Activated T-cell treated with anti-CD3 and anti-CD28 coated beads, Interleukin-2, amount 50 U/mL, for 24 hours (primary cell): ENCODE results near the gene C2CD3.
"Not testable (repeated sequence)": the region's sequence is repeated elsewhere in the genome, so short reads cannot be mapped to it uniquely, and the experiment has no call there.

Experiments
- DNase-seq: peaks from one replicate; pipeline ENCODE4 v3.0.0-alpha.2; 2020
- H3K27ac Mint-ChIP-seq: 2 replicates; pipeline ENCODE4 v1.8.0; 2020; ENCODE audit warnings: mild to moderate bottlenecking, mixed read lengths
- H3K27me3 Mint-ChIP-seq: 2 replicates; pipeline ENCODE4 v1.8.0; 2020; ENCODE audit warnings: mixed read lengths
- H3K36me3 Mint-ChIP-seq: 2 replicates; pipeline ENCODE4 v1.8.0; 2020; ENCODE audit warnings: low read depth, mixed read lengths
- H3K4me1 Mint-ChIP-seq: 2 replicates; pipeline ENCODE4 v1.8.0; 2020; ENCODE audit warnings: low read depth, mixed read lengths
- H3K4me3 Mint-ChIP-seq: 2 replicates; pipeline ENCODE4 v1.8.0; 2020; ENCODE audit warnings: mild to moderate bottlenecking, moderate library complexity, mixed read lengths
- H3K9me3 Mint-ChIP-seq: 2 replicates; pipeline ENCODE4 v1.8.0; 2020; ENCODE audit warnings: mixed read lengths

The C2CD3 gene

DNA sequence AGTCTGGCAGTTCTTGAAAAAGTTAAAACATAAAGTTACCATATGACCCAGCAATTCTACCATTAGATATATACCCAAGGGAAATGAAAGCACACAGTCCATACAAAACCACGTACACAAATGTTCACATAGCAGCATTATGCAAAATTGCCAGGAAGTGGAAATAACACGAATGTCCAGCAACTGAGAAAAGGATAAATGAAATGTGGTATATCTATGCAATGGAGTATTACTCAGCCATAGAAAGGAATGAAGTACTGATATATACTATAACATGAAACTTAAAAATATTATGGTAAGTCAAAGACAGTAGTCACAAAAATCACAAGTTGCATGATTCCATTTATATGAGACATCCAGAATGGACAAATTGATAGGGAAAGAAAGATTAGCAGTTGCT is 57.9 kb downstream of the C2CD3 start:
- no peak overlapping the region for H3K27ac Mint-ChIP-seq
- no peaks in the 10 kb centered on the region for H3K27me3 Mint-ChIP-seq
- no peaks in the 10 kb centered on the region for H3K9me3 Mint-ChIP-seq
- no peaks in the 10 kb centered on the region for H3K4me1 Mint-ChIP-seq
- no peak overlapping the region for H3K4me3 Mint-ChIP-seq
- H3K36me3 Mint-ChIP-seq, result peaks cover 77% of the 10 kb centered on the region
- DNase-seq, result no peak

DNA sequence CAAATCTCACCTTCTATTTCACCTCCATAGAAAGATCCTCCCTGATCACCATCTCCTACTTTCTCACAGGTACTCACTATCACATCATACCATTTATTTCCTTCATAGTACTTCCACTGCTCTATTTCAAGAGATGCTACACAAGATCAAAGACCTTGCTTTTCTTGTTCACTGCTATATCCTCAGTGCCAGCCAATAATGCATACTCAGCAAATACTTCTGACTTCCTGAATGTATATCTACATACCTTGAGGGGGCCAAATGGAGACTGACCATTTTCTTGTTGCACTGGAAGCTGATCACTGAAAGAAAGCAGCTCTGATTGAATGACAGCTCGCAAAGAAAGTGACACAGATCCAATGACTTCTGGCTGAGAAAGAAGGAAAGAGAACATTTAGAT is 64.7 kb downstream of the C2CD3 start:
- no peak overlapping the region for H3K4me3 Mint-ChIP-seq
- H3K9me3 Mint-ChIP-seq, result no peaks in the 10 kb centered on the region
- no peaks in the 10 kb centered on the region for H3K4me1 Mint-ChIP-seq
- no peak overlapping the region for H3K27ac Mint-ChIP-seq
- peaks cover 77% of the 10 kb centered on the region for H3K36me3 Mint-ChIP-seq
- H3K27me3 Mint-ChIP-seq, result no peaks in the 10 kb centered on the region
- no peak for DNase-seq

DNA sequence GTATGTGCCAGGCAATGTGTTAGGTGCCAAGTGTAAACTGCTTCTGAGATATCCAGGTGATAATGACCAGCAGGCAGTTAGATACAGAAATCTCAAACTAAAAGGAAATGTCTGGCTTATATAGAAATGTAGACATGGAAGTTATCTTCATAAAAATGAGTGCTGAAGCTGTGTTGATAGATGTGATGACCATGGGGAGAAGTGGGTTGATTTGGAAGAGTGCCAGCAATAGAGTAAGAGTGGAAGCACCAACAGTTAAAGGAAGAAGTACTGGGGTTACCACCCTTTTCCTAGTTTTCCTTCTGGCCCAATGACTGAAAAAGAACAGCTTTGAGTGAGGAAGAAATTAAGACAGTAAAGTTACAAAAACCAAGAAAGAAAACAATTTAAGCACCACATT is 68.5 kb downstream of the C2CD3 start:
- no peak overlapping the region for H3K4me3 Mint-ChIP-seq
- no peak overlapping the region for H3K27ac Mint-ChIP-seq
- H3K36me3 Mint-ChIP-seq, result peaks cover 86% of the 10 kb centered on the region
- H3K27me3 Mint-ChIP-seq, result no peaks in the 10 kb centered on the region
- no peak for DNase-seq
- peaks cover 4% of the 10 kb centered on the region for H3K4me1 Mint-ChIP-seq
- no peaks in the 10 kb centered on the region for H3K9me3 Mint-ChIP-seq

DNA sequence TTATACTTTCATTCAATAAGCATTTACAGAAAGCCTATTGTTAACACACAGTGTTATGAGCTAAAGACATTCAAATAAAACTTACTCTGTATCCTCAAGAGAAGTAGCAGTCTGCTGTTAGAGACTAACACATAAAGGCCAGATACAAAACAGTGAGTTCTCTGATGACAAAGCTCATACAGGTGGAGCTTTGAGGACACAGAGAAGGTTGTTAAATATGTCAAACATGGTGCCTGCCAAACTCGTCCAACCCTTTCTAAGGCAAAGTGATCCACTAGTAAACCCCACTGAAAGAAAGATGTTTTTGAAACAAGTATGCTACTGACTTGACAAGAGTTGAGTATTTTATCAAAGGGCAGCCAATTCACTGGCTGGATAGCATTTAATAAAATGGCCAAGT is 70.1 kb downstream of the C2CD3 start:
- Mint-ChIP-seq H3K27ac (no peak overlapping the region), H3K4me1 (peaks cover 4% of the 10 kb centered on the region), H3K27me3 (no peaks in the 10 kb centered on the region), H3K4me3 (no peak overlapping the region), H3K9me3 (no peaks in the 10 kb centered on the region), H3K36me3 (peaks cover 94% of the 10 kb centered on the region)
- no peak for DNase-seq

DNA sequence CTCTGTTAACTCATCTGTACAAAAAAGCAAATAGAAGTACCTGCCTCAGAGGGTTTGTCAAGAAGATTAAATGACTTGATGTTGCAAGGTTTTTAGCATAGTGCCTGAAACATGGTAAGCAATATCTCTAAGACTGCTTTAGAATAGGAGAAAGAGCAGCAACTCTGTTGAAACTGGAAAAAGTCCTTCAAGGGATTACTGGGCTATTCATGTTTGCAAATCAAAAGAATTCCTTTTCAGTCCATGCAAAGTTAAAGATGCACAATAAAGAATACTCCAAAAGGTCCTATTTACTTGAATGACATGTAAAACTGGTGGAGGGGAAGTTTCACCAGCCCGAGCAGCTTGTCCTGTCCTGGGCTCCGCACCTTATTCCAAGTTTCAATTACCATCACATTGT is 70.6 kb downstream of the C2CD3 start:
- peaks cover 94% of the 10 kb centered on the region for H3K36me3 Mint-ChIP-seq

DNA sequence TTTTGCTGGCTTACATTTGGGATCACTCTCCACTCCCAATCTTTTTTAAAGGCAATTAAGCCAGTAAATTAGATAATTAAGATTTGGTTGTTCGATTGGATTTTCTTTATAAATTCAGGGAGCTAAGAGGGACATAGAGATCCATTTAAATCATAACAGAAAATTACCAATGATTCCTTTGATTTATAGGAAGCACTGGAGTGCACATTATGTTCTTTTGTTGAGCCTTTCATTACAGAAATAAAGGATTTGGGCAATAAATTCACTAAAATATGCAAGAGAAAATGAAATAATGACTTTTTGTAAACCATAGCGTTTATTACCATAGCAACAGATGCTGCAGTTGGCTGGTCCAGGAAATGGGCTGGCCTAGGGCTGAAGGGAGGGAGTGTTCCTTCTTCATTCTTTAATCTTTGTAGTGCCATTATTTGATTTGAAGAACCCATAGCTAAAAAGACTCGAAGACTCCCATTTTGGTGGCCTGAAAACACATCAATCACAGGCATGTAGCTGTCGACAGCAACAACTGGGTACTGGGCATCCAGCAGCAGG is 73.0 kb downstream of the C2CD3 start:
- Mint-ChIP-seq H3K27ac (no peak overlapping the region), H3K36me3 (peaks cover 92% of the 10 kb centered on the region), H3K9me3 (no peaks in the 10 kb centered on the region), H3K27me3 (no peaks in the 10 kb centered on the region), H3K4me3 (no peak overlapping the region), H3K4me1 (peaks cover 4% of the 10 kb centered on the region)
- no peak for DNase-seq

More for the DNA sequence above, 70.6 kb downstream of the C2CD3 start:
- no peaks in the 10 kb centered on the region for H3K9me3 Mint-ChIP-seq
- no peak overlapping the region for H3K27ac Mint-ChIP-seq
- no peaks in the 10 kb centered on the region for H3K27me3 Mint-ChIP-seq
- no peak overlapping the region for H3K4me3 Mint-ChIP-seq
- peaks cover 4% of the 10 kb centered on the region for H3K4me1 Mint-ChIP-seq
- DNase-seq, result no peak

DNA sequence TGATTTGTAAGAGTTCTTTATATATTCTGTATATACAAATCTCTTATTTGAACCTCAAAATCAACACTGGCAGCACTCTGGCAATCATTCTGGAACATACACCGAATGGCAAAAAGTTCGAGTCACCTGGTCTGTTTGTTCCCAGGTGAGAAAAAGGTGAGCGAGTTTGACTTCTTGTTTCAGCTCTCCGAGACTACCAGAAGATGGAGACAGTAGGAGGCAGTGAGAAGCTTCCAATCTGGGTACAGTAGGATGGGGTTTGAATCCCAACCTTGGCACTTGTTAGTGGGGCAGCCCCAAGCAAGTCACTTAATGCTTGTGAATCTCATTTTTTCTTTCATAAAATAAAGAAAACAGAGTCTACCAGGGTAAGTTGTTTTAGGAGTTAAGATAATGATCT is 76.4 kb downstream of the C2CD3 start:
- Mint-ChIP-seq H3K4me1 (peaks cover 4% of the 10 kb centered on the region), H3K36me3 (peaks cover 68% of the 10 kb centered on the region), H3K27me3 (no peaks in the 10 kb centered on the region), H3K4me3 (no peak overlapping the region), H3K9me3 (no peaks in the 10 kb centered on the region), H3K27ac (no peak overlapping the region)
- no peak for DNase-seq

DNA sequence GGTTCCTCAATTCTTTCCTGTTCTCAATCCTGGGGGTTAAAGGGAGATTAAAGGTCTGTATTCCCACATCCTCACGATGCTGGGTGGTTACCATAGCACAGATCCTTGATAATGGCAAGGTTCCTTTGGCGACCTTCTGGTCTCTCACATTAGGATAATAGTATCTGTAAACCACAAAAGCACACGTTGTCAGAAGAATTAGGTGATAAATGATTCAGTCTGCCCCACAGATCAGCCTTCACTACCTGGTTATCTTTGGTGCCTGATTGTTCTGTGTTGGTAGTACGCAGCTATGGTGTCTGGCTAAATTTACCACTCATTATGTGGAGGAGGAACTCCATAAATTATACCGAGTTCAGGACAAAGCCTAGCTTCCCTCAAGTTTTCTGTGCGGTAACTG is 78.4 kb downstream of the C2CD3 start:
- H3K4me3 Mint-ChIP-seq, result no peak overlapping the region
- no peaks in the 10 kb centered on the region for H3K27me3 Mint-ChIP-seq
- DNase-seq, result no peak
- peaks cover 61% of the 10 kb centered on the region for H3K36me3 Mint-ChIP-seq
- H3K27ac Mint-ChIP-seq, result no peak overlapping the region
- H3K4me1 Mint-ChIP-seq, result no peaks in the 10 kb centered on the region
- no peaks in the 10 kb centered on the region for H3K9me3 Mint-ChIP-seq

DNA sequence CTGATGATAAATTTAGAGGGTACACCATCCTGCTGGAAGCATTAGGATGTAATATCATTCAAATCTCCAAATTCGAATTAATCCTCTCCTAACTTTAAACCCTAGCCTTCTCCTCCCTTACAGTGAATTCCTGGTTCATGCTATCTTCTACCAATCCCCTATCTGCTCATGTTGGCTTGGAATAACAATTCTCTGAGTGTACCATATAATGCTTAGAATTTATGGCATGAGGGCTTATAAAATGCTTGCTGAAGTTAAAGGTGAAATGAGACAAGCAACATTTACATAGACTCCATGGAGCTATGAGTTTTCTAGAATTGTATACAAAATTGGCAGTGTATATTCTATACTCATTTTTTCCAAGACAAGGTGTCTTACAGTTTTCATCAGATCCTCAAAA is 79.3 kb downstream of the C2CD3 start:
- H3K36me3 Mint-ChIP-seq, result peaks cover 59% of the 10 kb centered on the region
- no peaks in the 10 kb centered on the region for H3K4me1 Mint-ChIP-seq
- DNase-seq, result no peak
- H3K4me3 Mint-ChIP-seq, result no peak overlapping the region
- no peaks in the 10 kb centered on the region for H3K9me3 Mint-ChIP-seq
- H3K27ac Mint-ChIP-seq, result no peak overlapping the region
- no peaks in the 10 kb centered on the region for H3K27me3 Mint-ChIP-seq

DNA sequence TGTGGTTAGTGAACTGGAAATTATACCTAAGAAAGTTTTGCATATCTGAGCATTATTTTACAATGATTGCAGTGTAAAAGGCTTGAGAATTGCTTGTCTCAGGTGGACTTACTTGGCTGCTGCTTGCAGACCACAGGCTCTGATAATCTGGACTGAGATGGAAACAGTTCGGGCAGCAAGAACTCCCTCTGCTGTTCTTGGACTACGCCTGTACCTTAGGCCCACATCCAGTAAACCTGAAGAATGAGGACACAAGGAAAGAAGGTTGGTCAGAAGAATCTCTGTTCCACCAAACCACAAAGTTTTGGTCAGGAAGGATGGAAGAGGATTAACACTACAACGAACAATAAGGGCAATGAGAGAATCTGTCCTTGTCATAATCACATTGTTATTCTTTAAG is 80.1 kb downstream of the C2CD3 start:
- peaks cover 60% of the 10 kb centered on the region for H3K36me3 Mint-ChIP-seq
- no peaks in the 10 kb centered on the region for H3K27me3 Mint-ChIP-seq
- H3K9me3 Mint-ChIP-seq, result no peaks in the 10 kb centered on the region
- H3K4me1 Mint-ChIP-seq, result no peaks in the 10 kb centered on the region
- H3K4me3 Mint-ChIP-seq, result no peak overlapping the region
- no peak for DNase-seq
- H3K27ac Mint-ChIP-seq, result no peak overlapping the region

DNA sequence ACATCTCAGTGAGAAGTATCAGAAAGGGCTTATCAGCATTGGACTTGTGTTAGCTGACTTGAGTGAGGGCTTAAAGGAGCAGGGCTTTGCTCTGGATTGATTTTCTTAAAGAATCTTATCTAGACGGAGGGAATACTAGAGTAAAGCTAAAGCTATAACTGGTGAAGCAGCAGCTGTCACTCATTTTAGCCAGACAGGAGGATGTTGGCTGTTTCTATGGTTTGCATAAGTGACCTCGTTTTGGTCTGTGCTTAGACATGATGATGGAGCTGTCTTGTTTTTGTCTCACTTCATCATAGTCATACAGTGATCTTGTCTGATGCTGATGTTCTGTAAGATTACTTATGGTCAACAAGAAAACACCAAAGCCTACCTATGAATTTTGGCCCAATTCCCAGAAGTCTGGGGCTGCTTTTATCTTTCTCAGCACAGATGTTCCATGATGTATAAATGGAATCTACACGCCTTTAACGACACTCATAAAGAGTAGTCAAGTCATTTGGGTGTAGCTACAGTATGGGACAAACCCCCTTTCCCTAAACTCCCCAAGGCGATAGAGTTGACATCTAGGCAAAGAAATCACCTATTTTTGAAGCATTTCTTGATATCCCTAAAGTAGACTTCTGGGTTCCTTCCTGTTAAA is 84.4 kb downstream of the C2CD3 start:
- Mint-ChIP-seq H3K4me1 (no peaks in the 10 kb centered on the region), H3K9me3 (no peaks in the 10 kb centered on the region), H3K4me3 (no peak overlapping the region), H3K36me3 (peaks cover 69% of the 10 kb centered on the region), H3K27ac (no peak overlapping the region), H3K27me3 (no peaks in the 10 kb centered on the region)
- DNase-seq, result no peak

DNA sequence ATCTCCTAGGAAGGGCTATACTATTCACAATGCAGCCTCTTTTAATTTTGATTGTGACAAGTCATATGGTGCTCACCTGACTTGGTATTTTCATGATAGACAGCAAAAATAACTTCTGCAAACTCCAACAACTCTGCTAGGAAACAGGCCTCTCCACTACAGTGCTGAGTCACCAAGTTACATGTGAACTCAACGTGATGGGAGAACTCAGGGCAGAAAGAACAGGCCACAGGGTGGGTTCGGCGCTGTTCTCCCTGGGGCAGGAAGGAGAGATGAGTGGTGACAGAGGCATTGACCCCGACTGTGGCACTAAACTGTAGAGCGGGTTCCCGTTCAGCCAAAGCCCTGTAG is 85.3 kb downstream of the C2CD3 start:
- no peaks in the 10 kb centered on the region for H3K9me3 Mint-ChIP-seq
- no peak for DNase-seq
- peaks cover 77% of the 10 kb centered on the region for H3K36me3 Mint-ChIP-seq
- no peaks in the 10 kb centered on the region for H3K4me1 Mint-ChIP-seq
- no peak overlapping the region for H3K4me3 Mint-ChIP-seq
- no peaks in the 10 kb centered on the region for H3K27me3 Mint-ChIP-seq
- H3K27ac Mint-ChIP-seq, result peak overlapping the region; percentile 11

DNA sequence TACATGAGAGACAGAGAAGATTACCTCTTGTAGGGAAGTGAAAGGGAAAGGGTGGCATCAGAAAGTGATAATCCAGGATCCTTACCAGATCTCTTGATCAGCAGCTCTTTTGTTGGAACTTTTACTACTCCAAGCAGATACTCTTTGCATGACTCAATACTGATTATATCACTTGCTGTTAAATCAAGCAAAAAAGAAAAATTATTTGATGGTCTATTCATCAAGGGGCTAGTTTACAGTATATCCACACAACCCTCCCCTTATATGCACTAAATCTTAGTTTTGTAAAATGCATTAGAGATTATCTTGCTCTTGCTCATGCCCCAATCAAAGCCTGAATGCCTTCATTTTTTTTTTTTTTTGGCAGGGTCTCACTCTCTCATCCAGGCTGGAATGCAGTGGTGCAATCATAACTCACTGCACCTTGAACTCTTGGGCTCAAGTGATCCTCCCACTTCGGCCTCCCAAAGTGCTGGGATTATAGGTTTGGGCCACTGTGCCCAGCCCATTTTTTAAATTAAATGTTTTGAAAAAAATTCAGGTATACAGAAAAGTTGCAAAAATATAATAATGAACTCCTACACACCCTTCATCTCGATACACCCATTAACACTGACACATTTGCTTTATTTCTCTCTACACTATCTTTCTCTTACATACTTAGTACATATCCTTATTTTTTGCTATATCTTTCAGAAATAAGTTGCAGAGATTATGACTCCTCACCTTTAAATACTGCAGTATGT is 85.8 kb downstream of the C2CD3 start:
- Mint-ChIP-seq H3K4me3 (no peak overlapping the region), H3K27ac (no peak overlapping the region), H3K9me3 (no peaks in the 10 kb centered on the region), H3K27me3 (no peaks in the 10 kb centered on the region), H3K4me1 (no peaks in the 10 kb centered on the region), H3K36me3 (peaks cover 82% of the 10 kb centered on the region)
- DNase-seq, result no peak

DNA sequence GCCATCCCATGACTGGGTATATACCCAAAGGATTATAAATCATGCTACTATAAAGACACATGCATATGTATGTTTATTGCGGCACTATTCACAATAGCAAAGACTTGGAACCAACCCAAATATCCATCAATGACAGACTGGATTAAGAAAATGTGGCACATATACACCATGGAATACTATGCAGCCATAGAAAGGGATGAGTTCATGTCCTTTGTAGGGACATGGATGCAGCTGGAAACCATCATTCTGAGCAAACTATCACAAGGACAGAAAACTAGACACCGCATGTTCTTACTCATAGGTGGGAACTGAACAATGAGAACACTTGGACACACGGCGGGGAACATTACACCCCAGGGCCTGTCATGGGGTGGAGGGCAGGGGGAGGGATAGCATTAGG is 86.9 kb downstream of the C2CD3 start:
- not testable (repeated sequence) for DNase-seq, H3K27ac Mint-ChIP-seq, H3K27me3 Mint-ChIP-seq, H3K4me3 Mint-ChIP-seq, H3K9me3 Mint-ChIP-seq, H3K4me1 Mint-ChIP-seq
- H3K36me3 Mint-ChIP-seq, result peaks cover 90% of the 10 kb centered on the region

DNA sequence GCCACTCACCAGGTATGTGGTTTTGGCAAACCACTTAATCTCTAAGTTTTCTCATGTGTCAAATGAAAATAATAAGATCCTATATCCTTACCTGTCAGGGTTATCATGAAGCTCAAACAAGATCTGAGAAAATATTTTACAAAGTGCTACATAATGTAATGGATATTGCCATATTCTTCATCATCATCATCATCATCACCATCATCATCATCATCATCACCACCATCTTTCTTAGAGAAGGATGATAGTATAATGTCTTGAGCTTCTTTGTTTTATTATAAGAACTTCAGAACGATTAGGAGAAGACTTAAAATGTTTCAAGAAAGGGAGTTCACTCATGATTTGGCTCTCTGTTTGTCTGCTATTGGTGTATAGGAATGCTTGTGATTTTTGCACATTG is 89.4 kb downstream of the C2CD3 start:
- DNase-seq, result no peak
- no peaks in the 10 kb centered on the region for H3K27me3 Mint-ChIP-seq
- no peaks in the 10 kb centered on the region for H3K4me1 Mint-ChIP-seq
- no peaks in the 10 kb centered on the region for H3K9me3 Mint-ChIP-seq
- H3K36me3 Mint-ChIP-seq, result peaks cover 89% of the 10 kb centered on the region
- H3K4me3 Mint-ChIP-seq, result no peak overlapping the region
- H3K27ac Mint-ChIP-seq, result no peak overlapping the region
